ENCODE results near the gene DEPDC5.

DNA sequence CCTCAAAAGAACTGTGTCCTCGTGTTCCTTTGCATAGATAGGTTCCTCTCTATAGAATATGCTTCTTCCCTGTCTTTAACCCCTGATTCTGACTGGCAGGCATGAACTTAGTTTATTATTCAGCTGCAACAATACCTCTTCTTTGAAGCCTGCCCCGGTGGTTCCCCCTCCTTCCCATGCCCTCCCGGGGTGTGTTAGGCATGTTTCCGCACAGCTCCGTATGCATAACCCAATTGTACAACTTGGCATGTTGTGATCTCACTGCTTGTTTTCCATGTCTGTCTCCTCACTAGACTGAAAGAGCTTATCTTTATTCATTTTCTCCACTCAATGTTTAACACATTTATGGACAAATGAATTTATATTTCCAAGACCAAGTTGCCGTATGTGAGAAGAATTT lies 72.6 kb downstream of the DEPDC5 start:
- TF ChIP-seq, protein P1, sequence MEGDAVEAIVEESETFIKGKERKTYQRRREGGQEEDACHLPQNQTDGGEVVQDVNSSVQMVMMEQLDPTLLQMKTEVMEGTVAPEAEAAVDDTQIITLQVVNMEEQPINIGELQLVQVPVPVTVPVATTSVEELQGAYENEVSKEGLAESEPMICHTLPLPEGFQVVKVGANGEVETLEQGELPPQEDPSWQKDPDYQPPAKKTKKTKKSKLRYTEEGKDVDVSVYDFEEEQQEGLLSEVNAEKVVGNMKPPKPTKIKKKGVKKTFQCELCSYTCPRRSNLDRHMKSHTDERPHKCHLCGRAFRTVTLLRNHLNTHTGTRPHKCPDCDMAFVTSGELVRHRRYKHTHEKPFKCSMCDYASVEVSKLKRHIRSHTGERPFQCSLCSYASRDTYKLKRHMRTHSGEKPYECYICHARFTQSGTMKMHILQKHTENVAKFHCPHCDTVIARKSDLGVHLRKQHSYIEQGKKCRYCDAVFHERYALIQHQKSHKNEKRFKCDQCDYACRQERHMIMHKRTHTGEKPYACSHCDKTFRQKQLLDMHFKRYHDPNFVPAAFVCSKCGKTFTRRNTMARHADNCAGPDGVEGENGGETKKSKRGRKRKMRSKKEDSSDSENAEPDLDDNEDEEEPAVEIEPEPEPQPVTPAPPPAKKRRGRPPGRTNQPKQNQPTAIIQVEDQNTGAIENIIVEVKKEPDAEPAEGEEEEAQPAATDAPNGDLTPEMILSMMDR (IDR thresholded peaks at IDR 0.05), result no peak
- no peak for TF ChIP-seq POLR2A (IDR thresholded peaks at IDR 0.05)

Measured in sigmoid colon (tissue), 3 donors.